ENCODE measurements around the gene LIPT2. TPM values are rescaled to one million over a fixed set of nuclear protein-coding genes. Genes with fewer than 3 reads are reported as not detected.
"Not testable (repeated sequence)": the region's sequence is repeated elsewhere in the genome, so short reads cannot be mapped to it uniquely, and the experiment has no call there.

Gene LIPT2
- total RNA-seq, 1 experiment from 2014 or later, result 2.4 TPM

GRCh38 chr11:74520927-74521665, 27.6 kb upstream of the LIPT2 start:
- H3K36me3 ChIP-seq, result no peaks in the 10 kb centered on the region
- H3K4me3 ChIP-seq, result no peak overlapping the region
- peaks cover 6% of the 10 kb centered on the region for H3K4me1 ChIP-seq (replicated peaks)
- DNase-seq (ENCODE audit: low read depth in 1 of 2, low spot score in 2 of 2), result peak in 1 of 2 experiments; percentile 37
- H3K9me3 ChIP-seq (replicated peaks), result no peaks in the 10 kb centered on the region
- no peaks in the 10 kb centered on the region for H3K27me3 ChIP-seq (replicated peaks)
- peak overlapping the region; percentile 43; the same call in 1 of the 2 replicates for H3K27ac ChIP-seq

GRCh38 chr11:74520316-74520715, 26.8 kb upstream of the LIPT2 start:
- no peaks in the 10 kb centered on the region for H3K27me3 ChIP-seq (replicated peaks)
- no peak overlapping the region for H3K4me3 ChIP-seq
- peaks cover 6% of the 10 kb centered on the region for H3K4me1 ChIP-seq (replicated peaks)
- no peaks in the 10 kb centered on the region for H3K36me3 ChIP-seq
- no peaks in the 10 kb centered on the region for H3K9me3 ChIP-seq (replicated peaks)
- H3K27ac ChIP-seq, result no peak overlapping the region
- DNase-seq (ENCODE audit: low read depth in 1 of 2, low spot score in 2 of 2), result no peak

- H3K9me3 ChIP-seq (replicated peaks), result no peaks in the 10 kb centered on the region
- peaks cover 6% of the 10 kb centered on the region for H3K4me1 ChIP-seq (replicated peaks)
- no peak for DNase-seq (ENCODE audit: low read depth in 1 of 2, low spot score in 2 of 2)
- H3K27me3 ChIP-seq (replicated peaks), result no peaks in the 10 kb centered on the region
- H3K36me3 ChIP-seq, result no peaks in the 10 kb centered on the region
- no peak overlapping the region for H3K4me3 ChIP-seq
- no peak overlapping the region for H3K27ac ChIP-seq
These were observed 26.2 kb upstream of the LIPT2 start for GRCh38 chr11:74519710-74520109.

- DNase-seq (ENCODE audit: low read depth in 1 of 2, low spot score in 2 of 2); H3K27me3 ChIP-seq (replicated peaks); H3K9me3 ChIP-seq (replicated peaks); H3K4me1 ChIP-seq (replicated peaks); H3K27ac ChIP-seq; H3K4me3 ChIP-seq; H3K36me3 ChIP-seq: not testable (repeated sequence)
These were observed 24.1 kb upstream of the LIPT2 start for GRCh38 chr11:74517592-74517991.

GRCh38 chr11:74507582-74507981, 14.1 kb upstream of the LIPT2 start:
- Histone ChIP-seq H3K4me3 (no peak overlapping the region), H3K27ac (no peak overlapping the region), H3K27me3 (replicated peaks) (no peaks in the 10 kb centered on the region), H3K9me3 (replicated peaks) (no peaks in the 10 kb centered on the region), H3K36me3 (no peaks in the 10 kb centered on the region), H3K4me1 (replicated peaks) (peaks cover 15% of the 10 kb centered on the region)
- DNase-seq (ENCODE audit: low read depth in 1 of 2, low spot score in 2 of 2), result no peak

GRCh38 chr11:74506823-74507222, 13.3 kb upstream of the LIPT2 start:
- Histone ChIP-seq H3K27me3 (replicated peaks) (no peaks in the 10 kb centered on the region), H3K4me3 (no peak overlapping the region)

GRCh38 chr11:74505911-74506310, 12.4 kb upstream of the LIPT2 start:
- H3K27me3 ChIP-seq (replicated peaks), result no peaks in the 10 kb centered on the region
- DNase-seq (ENCODE audit: low read depth in 1 of 2, low spot score in 2 of 2), result no peak
- no peak overlapping the region for H3K27ac ChIP-seq
- no peaks in the 10 kb centered on the region for H3K9me3 ChIP-seq (replicated peaks)
- peaks cover 12% of the 10 kb centered on the region for H3K4me1 ChIP-seq (replicated peaks)
- no peak overlapping the region for H3K4me3 ChIP-seq
- no peaks in the 10 kb centered on the region for H3K36me3 ChIP-seq

More at GRCh38 chr11:74506823-74507222, 13.3 kb upstream of the LIPT2 start:
- Histone ChIP-seq H3K27ac (no peak overlapping the region), H3K4me1 (replicated peaks) (peaks cover 15% of the 10 kb centered on the region), H3K36me3 (no peaks in the 10 kb centered on the region), H3K9me3 (replicated peaks) (no peaks in the 10 kb centered on the region)
- DNase-seq (ENCODE audit: low read depth in 1 of 2, low spot score in 2 of 2), result no peak

- Histone ChIP-seq H3K9me3 (replicated peaks) (no peaks in the 10 kb centered on the region), H3K36me3 (no peaks in the 10 kb centered on the region), H3K27me3 (replicated peaks) (no peaks in the 10 kb centered on the region), H3K4me1 (replicated peaks) (peaks cover 12% of the 10 kb centered on the region), H3K27ac (no peak overlapping the region), H3K4me3 (no peak overlapping the region)
- no peak for DNase-seq (ENCODE audit: low read depth in 1 of 2, low spot score in 2 of 2)
These were observed 10.7 kb upstream of the LIPT2 start for GRCh38 chr11:74504100-74504691.

- no peak overlapping the region for H3K4me3 ChIP-seq
- no peak overlapping the region for H3K27ac ChIP-seq
These were observed 1.4 kb upstream of the LIPT2 start for GRCh38 chr11:74494916-74495315.

GRCh38 chr11:74493791-74494630, 487 bp upstream of the LIPT2 start:
- DNase-seq (ENCODE audit: low read depth in 1 of 2, low spot score in 2 of 2), result no peak
- Histone ChIP-seq H3K27ac (no peak overlapping the region), H3K9me3 (replicated peaks) (no peaks in the 10 kb centered on the region), H3K4me3 (peak overlapping the region; percentile 81), H3K36me3 (no peaks in the 10 kb centered on the region), H3K4me1 (replicated peaks) (no peaks in the 10 kb centered on the region), H3K27me3 (replicated peaks) (no peaks in the 10 kb centered on the region)

More at GRCh38 chr11:74494916-74495315, 1.4 kb upstream of the LIPT2 start:
- Histone ChIP-seq H3K36me3 (no peaks in the 10 kb centered on the region), H3K27me3 (replicated peaks) (no peaks in the 10 kb centered on the region), H3K4me1 (replicated peaks) (no peaks in the 10 kb centered on the region), H3K9me3 (replicated peaks) (no peaks in the 10 kb centered on the region)
- no peak for DNase-seq (ENCODE audit: low read depth in 1 of 2, low spot score in 2 of 2)

- DNase-seq (ENCODE audit: low read depth in 1 of 2, low spot score in 2 of 2), result no peak
These were observed 1.4 kb downstream of the LIPT2 start for GRCh38 chr11:74492084-74492483.

GRCh38 chr11:74490941-74491340, 2.6 kb downstream of the LIPT2 start:
- DNase-seq (ENCODE audit: low read depth in 1 of 2, low spot score in 2 of 2), result no peak
- H3K9me3 ChIP-seq (replicated peaks), result no peaks in the 10 kb centered on the region
- H3K36me3 ChIP-seq, result no peaks in the 10 kb centered on the region
- H3K27me3 ChIP-seq (replicated peaks), result no peaks in the 10 kb centered on the region
- no peaks in the 10 kb centered on the region for H3K4me1 ChIP-seq (replicated peaks)
- no peak overlapping the region for H3K4me3 ChIP-seq
- H3K27ac ChIP-seq, result no peak overlapping the region

More at GRCh38 chr11:74492084-74492483, 1.4 kb downstream of the LIPT2 start:
- no peaks in the 10 kb centered on the region for H3K9me3 ChIP-seq (replicated peaks)
- H3K27ac ChIP-seq, result no peak overlapping the region
- H3K36me3 ChIP-seq, result no peaks in the 10 kb centered on the region
- no peak overlapping the region for H3K4me3 ChIP-seq
- H3K27me3 ChIP-seq (replicated peaks), result no peaks in the 10 kb centered on the region
- H3K4me1 ChIP-seq (replicated peaks), result no peaks in the 10 kb centered on the region

GRCh38 chr11:74487875-74488274, 5.6 kb downstream of the LIPT2 start:
- Histone ChIP-seq H3K9me3 (replicated peaks) (no peaks in the 10 kb centered on the region), H3K27me3 (replicated peaks) (no peaks in the 10 kb centered on the region), H3K36me3 (no peaks in the 10 kb centered on the region), H3K4me3 (no peak overlapping the region), H3K27ac (no peak overlapping the region), H3K4me1 (replicated peaks) (no peaks in the 10 kb centered on the region)
- DNase-seq (ENCODE audit: low read depth in 1 of 2, low spot score in 2 of 2), result no peak

- no peaks in the 10 kb centered on the region for H3K4me1 ChIP-seq (replicated peaks)
- H3K27me3 ChIP-seq (replicated peaks), result no peaks in the 10 kb centered on the region
- no peaks in the 10 kb centered on the region for H3K9me3 ChIP-seq (replicated peaks)
- H3K36me3 ChIP-seq, result no peaks in the 10 kb centered on the region
- DNase-seq (ENCODE audit: low read depth in 1 of 2, low spot score in 2 of 2), result no peak
- H3K4me3 ChIP-seq, result no peak overlapping the region
- H3K27ac ChIP-seq, result no peak overlapping the region
These were observed 7.7 kb downstream of the LIPT2 start for GRCh38 chr11:74485868-74486267.

Data from SJSA1 (cell line).